Measurements from ENCODE around the gene MTHFSD. TPM values are rescaled to one million over a fixed set of nuclear protein-coding genes. Genes with fewer than 3 reads are reported as not detected.

MTHFSD gene
- total and polyA plus RNA-seq, 7 donors = 5.5 to 18.8 (median 10.9) TPM

- H3K4me1 ChIP-seq = peaks cover 0 to 71% (median 56%) of the 10 kb centered on the region in 4 donors
- peak overlapping the region; percentile 99 to 100 (median 99) for H3K27ac ChIP-seq
- H3K4me3 ChIP-seq = peak overlapping the region; percentile 65 to 84 (median 68)
- intact Hi-C loops (cut with DNase I) = no loop called here
- 16% methylated on average over 22 of the region's 22 CpGs for WGBS, 2 donors
- H3K27me3 ChIP-seq = peaks cover 0 to 22% (median 0%) of the 10 kb centered on the region in 3 donors
- DNase-seq = peak; percentile 72
- no peaks in the 10 kb centered on the region for H3K9me3 ChIP-seq
- TF ChIP-seq CTCF (IDR thresholded peaks at IDR 0.05) (no peak), EP300 (IDR thresholded peaks at IDR 0.05) (no peak), POLR2A (IDR thresholded peaks at IDR 0.05) (no peak), POLR2AphosphoS5 (IDR thresholded peaks at IDR 0.05) (peak in 1 of 4 donors; percentile 19)
- peaks cover 7 to 13% (median 8%) of the 10 kb centered on the region in 4 donors for H3K36me3 ChIP-seq
Observed at GRCh38 chr16:86494039-86494564, 60.9 kb downstream of the MTHFSD start.

GRCh38 chr16:86492961-86493629, 61.9 kb downstream of the MTHFSD start:
- H3K4me1 ChIP-seq = peaks cover 0 to 61% (median 55%) of the 10 kb centered on the region in 4 donors
- H3K4me3 ChIP-seq = no peak overlapping the region
- 24 to 36% methylated on average over 9 of the region's 9 CpGs for WGBS, 2 donors
- peak overlapping the region; percentile 99 to 100 (median 99) for H3K27ac ChIP-seq
- TF ChIP-seq CTCF (IDR thresholded peaks at IDR 0.05) (no peak), EP300 (IDR thresholded peaks at IDR 0.05) (peak in 2 of 4 donors; percentile 31 to 80), POLR2A (IDR thresholded peaks at IDR 0.05) (no peak), POLR2AphosphoS5 (IDR thresholded peaks at IDR 0.05) (peak; percentile 11 to 71 (median 36))
- H3K27me3 ChIP-seq = peaks cover 0 to 14% (median 0%) of the 10 kb centered on the region in 3 donors
- H3K36me3 ChIP-seq = peaks cover 7 to 23% (median 15%) of the 10 kb centered on the region in 4 donors
- H3K9me3 ChIP-seq = no peaks in the 10 kb centered on the region
- peak; percentile 89 for DNase-seq
- intact Hi-C loops (cut with DNase I) = loop anchor here (1.0 kb wide), 1 partner anchor 31 kb away; no protein-coding TSS in a partner anchor

GRCh38 chr16:86492267-86492960, 62.6 kb downstream of the MTHFSD start:
- H3K4me1 ChIP-seq = peaks cover 0 to 57% (median 54%) of the 10 kb centered on the region in 4 donors
- DNase-seq = no peak
- no peaks in the 10 kb centered on the region for H3K9me3 ChIP-seq
- intact Hi-C loops (cut with DNase I) = no loop called here
- peaks cover 0 to 7% (median 0%) of the 10 kb centered on the region in 3 donors for H3K27me3 ChIP-seq
- peaks cover 7 to 24% (median 16%) of the 10 kb centered on the region in 4 donors for H3K36me3 ChIP-seq
- H3K27ac ChIP-seq = peak overlapping the region; percentile 99 to 100 (median 99)
- H3K4me3 ChIP-seq = no peak overlapping the region
- no peak for TF ChIP-seq POLR2A (IDR thresholded peaks at IDR 0.05)
- TF ChIP-seq POLR2AphosphoS5 (IDR thresholded peaks at IDR 0.05) = no peak
- no peak for TF ChIP-seq CTCF (IDR thresholded peaks at IDR 0.05)
- WGBS, 2 donors = 56 to 67% methylated on average over 4 of the region's 4 CpGs

GRCh38 chr16:86491640-86492023, 63.4 kb downstream of the MTHFSD start:
- Histone ChIP-seq H3K4me3 (no peak overlapping the region), H3K4me1 (peaks cover 0 to 52% (median 49%) of the 10 kb centered on the region in 4 donors), H3K27me3 (no peaks in the 10 kb centered on the region), H3K9me3 (no peaks in the 10 kb centered on the region), H3K36me3 (peaks cover 7 to 28% (median 16%) of the 10 kb centered on the region in 4 donors), H3K27ac (peak overlapping the region; percentile 99 to 100 (median 99))
- intact Hi-C loops (cut with DNase I) = no loop called here
- peak; percentile 41 for DNase-seq
- WGBS, 2 donors = 70 to 74% methylated on average over 7 of the region's 7 CpGs
- TF ChIP-seq POLR2AphosphoS5 (IDR thresholded peaks at IDR 0.05) = no peak
- TF ChIP-seq POLR2A (IDR thresholded peaks at IDR 0.05) = no peak
- no peak for TF ChIP-seq EP300 (IDR thresholded peaks at IDR 0.05)
- TF ChIP-seq CTCF (IDR thresholded peaks at IDR 0.05) = no peak
